OCI-M1 (cell line): Measurements from ENCODE around the gene OVOL2.

Experiments
- DNase-seq: peaks from one replicate; lab custom pipeline; 2025; lab: John Stamatoyannopoulos, UW

OVOL2 gene

GRCh38 chr20:17985388-17986018 is 72.2 kb downstream of the OVOL2 start:
- no peak for DNase-seq

GRCh38 chr20:17976305-17976704 is 81.4 kb downstream of the OVOL2 start:
- no peak for DNase-seq
